IPS-15b (cell line): ENCODE results near the gene TTLL8.

ENCODE experiments used
- H3K27me3 ChIP-seq: one replicate; pipeline ENCODE4 v1.6.1; 2013; ENCODE audit warnings: low read length; ENCODE audit not compliant: control insufficient read depth, insufficient read depth
- H3K36me3 ChIP-seq: one replicate; pipeline ENCODE4 v1.6.1; 2013; ENCODE audit warnings: low read length; ENCODE audit not compliant: control insufficient read depth, insufficient read depth
- H3K4me1 ChIP-seq: one replicate; pipeline ENCODE4 v1.6.1; 2013; ENCODE audit warnings: mild to moderate bottlenecking, low read length; ENCODE audit not compliant: control insufficient read depth, insufficient read depth
- H3K4me3 ChIP-seq: one replicate; pipeline ENCODE4 v1.5.1; 2013; ENCODE audit warnings: low read depth, low read length
- H3K9ac ChIP-seq: one replicate; pipeline ENCODE4 v1.6.1; 2013; ENCODE audit warnings: low read depth, mild to moderate bottlenecking, low read length
- H3K9me3 ChIP-seq: one replicate; pipeline ENCODE4 v1.6.1; 2013; ENCODE audit warnings: mild to moderate bottlenecking, low read length; ENCODE audit not compliant: control insufficient read depth, insufficient read depth

TTLL8 gene

DNA sequence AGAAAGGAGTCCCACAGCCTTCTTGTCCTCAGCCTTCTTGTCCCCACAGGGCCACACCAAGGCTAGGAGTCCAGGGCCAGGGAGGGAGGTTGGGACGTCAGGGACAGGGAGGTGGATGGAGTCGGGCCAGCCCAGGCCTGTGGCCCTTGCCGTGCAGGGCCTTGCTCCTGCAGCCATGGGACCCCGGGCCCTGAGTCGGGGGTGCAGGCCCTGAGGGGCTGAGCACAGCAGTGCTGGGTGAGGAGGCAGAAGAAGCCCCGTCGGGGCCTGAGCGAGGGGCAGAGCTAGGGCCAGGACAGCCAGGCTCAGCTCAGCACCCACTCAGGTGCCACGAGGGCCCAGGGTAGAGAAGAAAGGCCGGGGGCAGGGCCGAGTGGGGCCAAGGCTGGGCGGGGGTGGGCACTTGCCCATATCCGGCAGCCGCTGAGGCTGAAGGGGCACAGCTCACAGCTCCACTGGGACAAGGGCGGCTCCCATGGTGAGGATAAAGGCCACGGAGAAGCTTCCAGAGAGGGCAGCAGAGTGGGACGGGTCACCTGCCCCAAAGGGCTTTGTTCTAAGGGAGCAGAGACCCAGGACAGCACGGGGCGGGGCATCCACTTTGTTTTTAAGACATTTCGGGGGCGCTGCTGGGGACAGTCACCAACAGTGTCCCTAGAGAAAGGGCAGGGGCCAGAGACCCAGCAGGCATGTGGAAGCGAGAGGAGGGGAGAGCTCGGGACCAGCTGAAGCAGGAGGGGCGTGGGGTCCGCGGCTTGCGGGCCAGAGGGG, 23.5 kb upstream of the TTLL8 start:
- Histone ChIP-seq H3K4me1 (peaks cover 2% of the 10 kb centered on the region), H3K27me3 (no peaks in the 10 kb centered on the region), H3K9me3 (no peaks in the 10 kb centered on the region), H3K4me3 (no peak overlapping the region), H3K9ac (no peak overlapping the region), H3K36me3 (no peaks in the 10 kb centered on the region)

DNA sequence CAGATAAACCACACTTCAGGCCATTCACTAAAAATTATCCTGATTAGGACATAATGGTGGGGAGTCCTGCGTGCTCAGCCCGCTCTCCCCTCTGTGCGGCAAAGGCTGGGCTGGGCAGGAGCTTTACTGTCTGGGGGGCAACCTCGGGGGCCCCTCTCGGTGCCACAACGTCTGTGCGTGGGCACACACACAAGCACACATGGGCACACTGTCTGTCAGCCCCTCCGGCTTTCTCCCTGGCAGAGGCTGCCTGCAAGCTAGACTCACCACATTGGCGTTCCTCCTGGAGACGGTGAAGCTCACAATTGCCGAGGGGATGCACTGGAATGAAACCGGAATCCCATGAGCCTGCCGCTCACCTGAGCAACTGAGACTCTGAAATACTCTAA, 22.0 kb upstream of the TTLL8 start:
- no peak overlapping the region for H3K4me3 ChIP-seq
- no peaks in the 10 kb centered on the region for H3K9me3 ChIP-seq
- H3K9ac ChIP-seq: no peak overlapping the region
- H3K36me3 ChIP-seq: no peaks in the 10 kb centered on the region
- no peaks in the 10 kb centered on the region for H3K27me3 ChIP-seq
- peaks cover 2% of the 10 kb centered on the region for H3K4me1 ChIP-seq

DNA sequence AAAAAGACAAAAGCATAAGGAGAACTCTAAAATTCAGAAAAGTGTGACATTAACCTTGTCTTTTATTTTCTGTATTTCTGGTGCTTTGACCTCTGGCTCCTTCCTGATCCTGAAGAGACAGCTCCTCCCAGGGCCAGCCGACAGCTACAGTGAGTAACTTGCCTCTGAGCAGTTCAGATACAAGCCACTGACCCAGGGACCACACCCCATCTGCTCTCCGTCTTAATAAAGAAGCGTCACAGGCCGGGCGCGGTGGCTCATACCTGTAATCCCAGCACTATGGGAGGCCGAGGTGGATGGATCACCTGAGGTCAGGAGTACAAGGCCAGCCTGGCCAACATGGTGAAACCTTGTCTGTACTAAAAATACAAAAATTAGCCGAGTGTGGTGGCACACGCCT, 20.7 kb upstream of the TTLL8 start:
- Histone ChIP-seq H3K27me3 (no peaks in the 10 kb centered on the region), H3K4me3 (no peak overlapping the region), H3K36me3 (no peaks in the 10 kb centered on the region), H3K9me3 (no peaks in the 10 kb centered on the region), H3K9ac (no peak overlapping the region), H3K4me1 (peaks cover 2% of the 10 kb centered on the region)

DNA sequence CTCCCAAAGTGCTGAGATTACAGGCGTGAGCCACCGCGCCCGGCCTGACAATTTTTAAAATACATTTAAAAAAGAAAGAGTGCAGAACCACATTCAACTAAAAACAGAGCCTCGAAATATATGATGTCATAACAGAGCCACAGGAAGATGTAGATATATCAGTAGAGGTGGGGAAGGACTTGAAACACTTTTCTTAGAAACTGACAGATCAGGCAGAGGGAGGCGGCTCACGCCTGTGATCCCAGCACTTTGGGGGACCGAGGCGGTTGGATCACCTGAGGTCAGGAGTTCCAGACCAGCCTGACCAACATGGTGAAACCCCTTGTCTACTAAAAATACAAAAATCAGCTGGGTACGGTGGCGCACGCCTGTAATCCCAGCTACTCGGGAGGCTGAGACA, 20.1 kb upstream of the TTLL8 start:
- Histone ChIP-seq H3K4me1 (peaks cover under 1% of the 10 kb centered on the region), H3K27me3 (no peaks in the 10 kb centered on the region), H3K9ac (no peak overlapping the region), H3K9me3 (no peaks in the 10 kb centered on the region), H3K4me3 (no peak overlapping the region), H3K36me3 (no peaks in the 10 kb centered on the region)

DNA sequence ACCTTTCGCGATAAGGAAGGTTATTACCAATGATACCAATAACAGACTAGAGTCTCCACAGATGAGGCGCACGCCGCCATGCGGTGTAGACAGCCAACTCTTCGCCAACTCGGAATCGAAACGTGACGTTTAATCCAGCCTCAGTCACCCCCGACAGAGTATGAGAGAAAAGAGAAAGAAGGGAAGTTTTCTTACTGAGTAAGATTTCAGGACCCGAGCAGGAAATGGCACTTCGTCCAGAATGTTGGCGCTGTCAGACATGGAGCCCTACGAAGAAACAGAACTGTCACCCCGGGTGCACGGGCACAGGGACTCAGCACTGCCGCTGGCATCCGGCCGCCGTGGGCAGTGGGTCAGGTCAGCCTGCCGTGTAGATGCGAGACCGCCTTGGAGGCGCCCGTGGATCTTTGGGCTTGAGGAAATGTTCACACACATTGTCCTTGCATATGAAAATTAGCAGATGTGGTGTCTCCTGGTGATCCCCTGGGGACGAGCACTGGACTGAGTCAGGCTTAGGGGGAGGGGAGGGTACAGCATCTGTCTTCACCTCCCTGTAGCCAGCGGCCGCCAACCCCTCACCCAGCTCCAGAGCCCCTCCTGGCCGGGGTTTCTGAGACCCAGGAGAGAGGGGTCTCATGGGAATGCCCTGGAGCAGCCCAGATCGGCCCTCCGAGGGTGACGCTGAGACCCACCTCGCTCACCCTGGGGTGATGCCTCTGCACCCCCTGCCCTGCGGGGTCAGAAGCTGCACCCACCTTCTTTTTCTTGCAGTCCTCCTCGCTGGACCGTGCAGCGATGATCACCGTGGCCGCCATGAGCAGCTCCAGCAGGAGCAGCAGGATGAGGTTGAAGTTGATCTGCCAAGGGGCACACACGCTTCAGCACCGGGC, 18.8 kb upstream of the TTLL8 start:
- Histone ChIP-seq H3K4me3 (no peak overlapping the region), H3K27me3 (no peaks in the 10 kb centered on the region), H3K4me1 (no peaks in the 10 kb centered on the region), H3K9me3 (no peaks in the 10 kb centered on the region), H3K9ac (no peak overlapping the region), H3K36me3 (no peaks in the 10 kb centered on the region)

DNA sequence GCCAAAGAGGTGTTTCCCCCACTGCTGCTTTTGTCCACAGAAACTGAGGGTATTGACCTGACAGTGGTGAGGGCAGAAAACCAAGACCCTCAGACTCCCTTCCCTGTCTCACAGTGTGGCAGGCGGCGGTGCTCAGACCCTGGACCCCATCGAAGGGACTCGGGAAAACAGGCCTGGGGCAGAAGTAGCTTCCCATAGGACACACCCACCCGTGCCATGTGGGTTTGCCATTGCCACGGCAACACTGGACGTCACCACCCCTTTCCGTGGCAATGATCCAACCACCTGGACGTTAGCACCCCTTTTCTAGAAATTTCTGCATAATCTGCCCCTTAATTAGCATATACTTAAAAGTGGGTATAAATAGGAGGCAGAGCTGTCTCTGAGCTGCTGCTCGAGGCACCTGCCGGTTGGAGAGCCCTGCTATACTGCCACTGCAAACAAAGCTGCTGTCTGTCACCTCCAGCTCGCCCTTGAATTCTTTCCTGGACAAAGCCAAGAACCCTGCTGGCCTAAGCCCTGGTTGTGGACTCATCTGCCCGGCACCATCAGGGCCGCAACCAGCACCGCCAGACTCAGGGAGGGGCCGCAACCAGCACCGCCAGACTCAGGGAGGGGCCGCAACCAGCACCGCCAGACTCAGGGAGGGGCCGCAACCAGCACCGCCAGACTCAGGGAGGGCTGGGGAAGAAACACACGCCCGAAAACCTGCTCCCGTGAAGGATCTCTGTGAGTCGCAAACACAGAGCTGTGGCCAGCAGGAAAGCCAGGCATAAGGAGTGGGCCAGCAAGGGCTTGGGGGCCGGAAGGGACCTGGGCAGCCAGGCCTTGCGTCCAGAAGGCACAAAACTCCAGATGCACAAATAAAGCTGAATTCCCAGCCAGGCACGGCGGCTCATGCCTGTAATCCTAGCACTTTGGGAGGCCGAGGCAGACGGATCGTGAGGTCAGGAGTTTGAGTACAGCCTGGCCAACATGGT, 16.7 kb upstream of the TTLL8 start:
- no peaks in the 10 kb centered on the region for H3K4me1 ChIP-seq
- no peak overlapping the region for H3K4me3 ChIP-seq

DNA sequence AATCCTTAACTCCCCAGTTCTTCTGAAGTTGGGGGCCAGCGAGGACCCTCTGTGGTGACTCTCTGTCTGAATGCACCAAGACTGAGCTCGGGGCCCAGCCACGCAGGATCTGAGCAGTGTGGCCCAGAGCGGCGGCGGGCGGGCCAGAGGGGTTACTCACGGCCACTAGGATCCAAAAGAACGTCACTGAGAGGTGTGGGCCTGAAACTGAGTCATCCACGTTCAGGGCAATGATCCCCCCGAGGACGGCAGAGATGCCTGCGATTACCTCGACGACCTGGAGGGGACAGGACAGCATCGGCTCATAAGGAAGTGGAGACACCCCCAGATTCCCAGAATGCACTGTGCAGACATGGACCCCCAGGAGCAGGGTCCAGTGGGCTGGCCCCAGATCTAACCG, 16.0 kb upstream of the TTLL8 start:
- Histone ChIP-seq H3K36me3 (no peaks in the 10 kb centered on the region), H3K9ac (no peak overlapping the region), H3K27me3 (no peaks in the 10 kb centered on the region), H3K4me3 (no peak overlapping the region), H3K4me1 (no peaks in the 10 kb centered on the region), H3K9me3 (no peaks in the 10 kb centered on the region)

More for the DNA sequence above, 16.7 kb upstream of the TTLL8 start:
- Histone ChIP-seq H3K27me3 (no peaks in the 10 kb centered on the region), H3K9ac (no peak overlapping the region), H3K9me3 (no peaks in the 10 kb centered on the region), H3K36me3 (no peaks in the 10 kb centered on the region)

DNA sequence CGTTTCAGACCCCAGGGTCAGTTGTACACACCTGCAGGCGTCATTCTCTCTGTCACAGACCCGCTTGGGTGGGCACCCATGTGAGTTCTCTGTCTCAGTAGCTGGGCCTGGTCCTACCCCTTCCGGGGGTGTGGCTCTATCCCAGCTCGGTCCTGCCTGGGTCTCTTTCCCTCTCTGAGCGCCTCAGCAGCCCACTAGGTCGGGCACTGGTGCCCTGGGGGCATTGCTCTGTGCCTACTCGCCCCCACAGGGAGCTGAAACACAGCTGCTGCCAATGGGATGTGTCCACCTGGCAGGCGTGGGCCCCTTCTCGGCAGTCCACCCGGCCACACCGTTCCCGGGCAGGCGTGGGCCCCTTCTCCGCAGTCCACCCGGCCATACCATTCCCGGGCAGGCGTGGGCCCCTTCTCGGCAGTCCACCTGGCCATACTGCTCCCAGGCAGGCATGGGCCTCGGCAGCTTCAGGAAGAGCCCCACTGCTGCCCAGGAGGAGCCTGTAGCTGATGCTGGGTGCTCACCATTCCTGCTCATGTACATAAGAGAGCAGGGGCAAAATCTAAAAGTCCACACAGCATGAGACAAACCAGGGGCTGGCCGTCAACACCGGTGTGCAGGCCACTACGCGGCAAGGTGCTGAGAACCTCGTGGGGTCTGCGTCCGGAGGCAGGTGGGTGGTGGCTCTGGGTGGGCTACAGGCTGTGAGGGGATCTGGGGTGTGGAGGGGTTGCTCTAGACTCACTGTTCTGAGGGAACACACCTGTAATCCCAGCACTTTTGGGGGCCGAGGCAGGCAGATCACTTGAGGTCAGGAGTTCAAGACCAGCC, 14.8 kb upstream of the TTLL8 start:
- Histone ChIP-seq H3K9me3 (no peaks in the 10 kb centered on the region), H3K4me3 (no peak overlapping the region), H3K4me1 (no peaks in the 10 kb centered on the region), H3K27me3 (no peaks in the 10 kb centered on the region), H3K9ac (no peak overlapping the region), H3K36me3 (no peaks in the 10 kb centered on the region)

DNA sequence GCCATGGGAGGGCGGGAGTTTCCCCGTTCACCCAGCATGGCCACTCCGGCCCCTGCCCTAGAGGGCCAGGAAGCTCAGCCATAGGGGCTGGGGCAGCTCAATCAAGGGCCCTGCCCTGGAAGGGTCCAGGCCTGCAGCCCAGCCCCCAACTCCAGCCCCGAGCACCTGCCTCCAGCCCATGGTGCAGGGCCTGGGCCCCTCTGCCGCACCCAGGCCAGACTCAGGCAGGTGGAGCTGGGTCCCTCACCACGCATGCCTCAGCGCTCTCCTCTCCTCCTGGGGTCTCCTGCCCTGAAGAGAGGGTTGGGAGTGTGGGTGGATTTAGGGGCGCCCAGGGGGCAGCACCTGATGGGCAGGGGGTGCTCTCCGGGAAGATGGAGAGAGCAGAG, 14.1 kb upstream of the TTLL8 start:
- Histone ChIP-seq H3K36me3 (no peaks in the 10 kb centered on the region), H3K4me3 (no peak overlapping the region)

DNA sequence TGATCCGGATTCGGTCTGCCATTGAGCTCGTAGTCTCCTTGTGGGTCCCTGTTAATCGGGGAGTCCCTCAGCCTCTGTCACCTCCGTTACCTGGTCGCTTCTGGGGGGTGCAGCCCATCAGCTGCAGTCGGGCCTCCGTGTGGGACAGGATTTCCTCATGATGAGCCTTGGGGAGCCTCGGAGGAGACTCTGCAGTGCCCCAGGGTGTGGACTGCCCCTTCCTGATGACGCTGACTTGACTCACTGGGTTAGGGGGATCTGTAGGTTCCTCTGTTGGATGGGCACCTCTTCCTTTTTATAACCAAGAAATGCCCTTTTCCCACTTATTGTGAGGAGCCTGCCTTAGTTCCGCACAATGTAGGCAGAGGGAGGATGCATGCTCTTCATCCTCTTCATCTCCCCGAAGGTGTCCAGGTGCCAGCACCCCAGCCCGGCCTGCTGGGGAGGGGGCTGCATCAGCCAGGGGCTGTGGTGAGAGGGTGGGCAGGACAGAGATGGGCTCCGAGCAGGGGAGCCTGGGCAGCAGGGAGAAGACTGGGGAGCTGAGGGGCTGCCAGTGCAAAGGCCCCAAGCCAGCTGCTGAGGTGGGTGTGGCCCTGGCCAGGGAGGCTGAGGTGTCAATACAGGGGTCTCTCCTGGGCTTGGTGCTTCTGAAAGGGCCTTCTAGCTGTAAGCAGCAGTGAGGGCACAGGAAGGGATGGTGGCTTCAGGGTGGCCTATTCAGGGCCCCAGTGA, 13.5 kb upstream of the TTLL8 start:
- Histone ChIP-seq H3K4me1 (no peaks in the 10 kb centered on the region), H3K4me3 (no peak overlapping the region), H3K9me3 (no peaks in the 10 kb centered on the region), H3K36me3 (no peaks in the 10 kb centered on the region), H3K9ac (no peak overlapping the region), H3K27me3 (no peaks in the 10 kb centered on the region)

More for the DNA sequence above, 14.1 kb upstream of the TTLL8 start:
- Histone ChIP-seq H3K4me1 (no peaks in the 10 kb centered on the region), H3K9me3 (no peaks in the 10 kb centered on the region), H3K27me3 (no peaks in the 10 kb centered on the region), H3K9ac (no peak overlapping the region)
